SK-N-SH (cell line): ENCODE results near the gene TANC2.

Experiments used
- ELF1 ChIP-seq: IDR thresholded peaks from 2 replicates; pipeline ENCODE4 v1.4.0; 2012
- EZH2phosphoT487 ChIP-seq: fragments of 200-600 bp; sonication (generic); IDR thresholded peaks from 2 replicates; pipeline ENCODE4 v1.6.1; 2017; ENCODE audit warnings: low read depth, mixed run types, mild to moderate bottlenecking, antibody characterized with exemption, moderate library complexity, borderline replicate concordance
- GATA2 ChIP-seq: sonication (generic); formaldehyde crosslinking; IDR thresholded peaks from 2 replicates; pipeline ENCODE4 v1.5.0; 2020; ENCODE audit warnings: mild to moderate bottlenecking, missing genetic modification reagents
- YY1 ChIP-seq: IDR thresholded peaks from 2 replicates; pipeline ENCODE4 v1.4.0; 2012; ENCODE audit warnings: low read depth, mild to moderate bottlenecking
- TF ChIP-seq, protein P1 (sequence below): fragments of 150-350 bp; IDR thresholded peaks from 2 replicates; pipeline ENCODE4 v1.6.1; 2017; ENCODE audit warnings: antibody characterized with exemption, low read length, low read depth, borderline replicate concordance
- TF ChIP-seq, protein P2 (sequence below): fragments of 200-600 bp; sonication (generic); IDR thresholded peaks from 2 replicates; pipeline ENCODE4 v1.6.1; 2017; ENCODE audit warnings: antibody characterized with exemption, mild to moderate bottlenecking, moderate library complexity

DNA sequence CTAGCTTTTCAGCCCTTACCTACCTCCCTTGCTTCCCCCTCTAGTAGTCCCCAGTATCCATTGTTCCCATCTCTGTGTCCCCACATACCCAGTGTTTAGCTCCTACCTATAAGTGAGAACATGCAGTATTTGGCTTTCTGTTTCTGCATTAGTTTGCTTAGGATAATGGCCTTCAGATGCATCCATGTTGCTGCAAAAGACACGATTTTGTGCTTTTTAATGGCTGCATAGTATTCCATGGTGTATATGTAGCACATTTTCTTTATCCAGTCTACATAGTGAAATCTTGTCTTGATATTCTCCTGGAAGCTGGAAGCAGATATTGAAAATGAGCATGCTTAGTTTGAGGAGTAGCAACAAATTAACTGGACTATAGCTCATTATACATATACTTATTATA lies 45.7 kb upstream of the TANC2 start:
- TF ChIP-seq ELF1 (no peak), EZH2phosphoT487 (no peak), GATA2 (CRISPR knock-in tag) (no peak), YY1 (no peak)
- TF ChIP-seq, protein P1, sequence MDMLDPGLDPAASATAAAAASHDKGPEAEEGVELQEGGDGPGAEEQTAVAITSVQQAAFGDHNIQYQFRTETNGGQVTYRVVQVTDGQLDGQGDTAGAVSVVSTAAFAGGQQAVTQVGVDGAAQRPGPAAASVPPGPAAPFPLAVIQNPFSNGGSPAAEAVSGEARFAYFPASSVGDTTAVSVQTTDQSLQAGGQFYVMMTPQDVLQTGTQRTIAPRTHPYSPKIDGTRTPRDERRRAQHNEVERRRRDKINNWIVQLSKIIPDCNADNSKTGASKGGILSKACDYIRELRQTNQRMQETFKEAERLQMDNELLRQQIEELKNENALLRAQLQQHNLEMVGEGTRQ = no peak
- TF ChIP-seq, protein P2, sequence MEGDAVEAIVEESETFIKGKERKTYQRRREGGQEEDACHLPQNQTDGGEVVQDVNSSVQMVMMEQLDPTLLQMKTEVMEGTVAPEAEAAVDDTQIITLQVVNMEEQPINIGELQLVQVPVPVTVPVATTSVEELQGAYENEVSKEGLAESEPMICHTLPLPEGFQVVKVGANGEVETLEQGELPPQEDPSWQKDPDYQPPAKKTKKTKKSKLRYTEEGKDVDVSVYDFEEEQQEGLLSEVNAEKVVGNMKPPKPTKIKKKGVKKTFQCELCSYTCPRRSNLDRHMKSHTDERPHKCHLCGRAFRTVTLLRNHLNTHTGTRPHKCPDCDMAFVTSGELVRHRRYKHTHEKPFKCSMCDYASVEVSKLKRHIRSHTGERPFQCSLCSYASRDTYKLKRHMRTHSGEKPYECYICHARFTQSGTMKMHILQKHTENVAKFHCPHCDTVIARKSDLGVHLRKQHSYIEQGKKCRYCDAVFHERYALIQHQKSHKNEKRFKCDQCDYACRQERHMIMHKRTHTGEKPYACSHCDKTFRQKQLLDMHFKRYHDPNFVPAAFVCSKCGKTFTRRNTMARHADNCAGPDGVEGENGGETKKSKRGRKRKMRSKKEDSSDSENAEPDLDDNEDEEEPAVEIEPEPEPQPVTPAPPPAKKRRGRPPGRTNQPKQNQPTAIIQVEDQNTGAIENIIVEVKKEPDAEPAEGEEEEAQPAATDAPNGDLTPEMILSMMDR = no peak
